ENCODE measurements around the gene SLC13A3.
A peak's percentile ranks its signal among the peaks of the same experiment; 100 is the strongest.

SLC13A3 gene

GRCh38 chr20:46578745-46579144 lies 72.5 kb downstream of the SLC13A3 start:
- DNase-seq (ENCODE audit: low read depth in 2 of 2): no peak

- no peak for DNase-seq (ENCODE audit: low read depth in 2 of 2)
These were observed 74.4 kb downstream of the SLC13A3 start for GRCh38 chr20:46576774-46577395.

- peak in 1 of 2 donors; percentile 7 for DNase-seq (ENCODE audit: low read depth in 2 of 2)
These were observed 75.3 kb downstream of the SLC13A3 start for GRCh38 chr20:46575937-46576461.

- DNase-seq (ENCODE audit: low read depth in 2 of 2): no peak
These were observed 75.9 kb downstream of the SLC13A3 start for GRCh38 chr20:46575394-46575793.

- no peak for DNase-seq (ENCODE audit: low read depth in 2 of 2)
These were observed 77.3 kb downstream of the SLC13A3 start for GRCh38 chr20:46573788-46574584.

GRCh38 chr20:46573234-46573633 lies 78.0 kb downstream of the SLC13A3 start:
- no peak for DNase-seq (ENCODE audit: low read depth in 2 of 2)

- DNase-seq (ENCODE audit: low read depth in 2 of 2): no peak
These were observed 78.5 kb downstream of the SLC13A3 start for GRCh38 chr20:46572790-46573189.

- no peak for DNase-seq (ENCODE audit: low read depth in 2 of 2)
These were observed 79.1 kb downstream of the SLC13A3 start for GRCh38 chr20:46572153-46572552.

- no peak for DNase-seq (ENCODE audit: low read depth in 2 of 2)
These were observed 79.8 kb downstream of the SLC13A3 start for GRCh38 chr20:46571418-46571817.

- DNase-seq (ENCODE audit: low read depth in 2 of 2): no peak
These were observed 80.3 kb downstream of the SLC13A3 start for GRCh38 chr20:46570956-46571355.

- no peak for DNase-seq (ENCODE audit: low read depth in 2 of 2)
These were observed 81.3 kb downstream of the SLC13A3 start for GRCh38 chr20:46569961-46570360.

GRCh38 chr20:46568570-46569129 lies 82.6 kb downstream of the SLC13A3 start:
- DNase-seq (ENCODE audit: low read depth in 2 of 2): no peak

- DNase-seq (ENCODE audit: low read depth in 2 of 2): no peak
These were observed 85.1 kb downstream of the SLC13A3 start for GRCh38 chr20:46566125-46566524.

- no peak for DNase-seq (ENCODE audit: low read depth in 2 of 2)
These were observed 86.9 kb downstream of the SLC13A3 start for GRCh38 chr20:46564241-46564957.

- no peak for DNase-seq (ENCODE audit: low read depth in 2 of 2)
These were observed 87.4 kb downstream of the SLC13A3 start for GRCh38 chr20:46563860-46564221.

- DNase-seq (ENCODE audit: low read depth in 2 of 2): no peak
These were observed 87.9 kb downstream of the SLC13A3 start for GRCh38 chr20:46563170-46563859.

- DNase-seq (ENCODE audit: low read depth in 2 of 2): peak; percentile 35 to 54
These were observed 88.7 kb downstream of the SLC13A3 start for GRCh38 chr20:46562373-46563169.

GRCh38 chr20:46562009-46562372 lies 89.3 kb downstream of the SLC13A3 start:
- DNase-seq (ENCODE audit: low read depth in 2 of 2): no peak

GRCh38 chr20:46559685-46560440 lies 91.4 kb downstream of the SLC13A3 start:
- DNase-seq (ENCODE audit: low read depth in 2 of 2): no peak

GRCh38 chr20:46559001-46559400 lies 92.3 kb downstream of the SLC13A3 start:
- DNase-seq (ENCODE audit: low read depth in 2 of 2): no peak
